Measurements from ENCODE around the gene WDFY2.

DNA sequence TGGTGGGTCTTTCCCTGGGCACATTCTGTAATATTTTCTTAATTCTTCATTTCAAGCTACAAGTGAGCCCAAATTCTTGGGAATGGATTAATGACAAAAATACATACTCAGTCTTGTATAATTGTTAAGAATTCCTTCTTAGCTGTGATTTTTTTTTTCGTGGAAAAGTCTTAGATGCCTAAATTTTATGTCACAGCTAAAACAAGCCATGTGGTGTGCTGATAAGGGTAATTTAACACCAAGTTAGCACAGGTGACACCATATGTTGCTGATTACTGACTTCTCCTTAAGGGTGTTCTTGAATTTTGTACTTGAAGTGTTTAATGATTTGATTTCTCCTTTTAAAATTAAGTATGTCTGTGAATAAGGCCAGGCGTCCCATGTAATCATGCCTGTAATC, 29.3 kb downstream of the WDFY2 start:
- TF ChIP-seq, protein P1, sequence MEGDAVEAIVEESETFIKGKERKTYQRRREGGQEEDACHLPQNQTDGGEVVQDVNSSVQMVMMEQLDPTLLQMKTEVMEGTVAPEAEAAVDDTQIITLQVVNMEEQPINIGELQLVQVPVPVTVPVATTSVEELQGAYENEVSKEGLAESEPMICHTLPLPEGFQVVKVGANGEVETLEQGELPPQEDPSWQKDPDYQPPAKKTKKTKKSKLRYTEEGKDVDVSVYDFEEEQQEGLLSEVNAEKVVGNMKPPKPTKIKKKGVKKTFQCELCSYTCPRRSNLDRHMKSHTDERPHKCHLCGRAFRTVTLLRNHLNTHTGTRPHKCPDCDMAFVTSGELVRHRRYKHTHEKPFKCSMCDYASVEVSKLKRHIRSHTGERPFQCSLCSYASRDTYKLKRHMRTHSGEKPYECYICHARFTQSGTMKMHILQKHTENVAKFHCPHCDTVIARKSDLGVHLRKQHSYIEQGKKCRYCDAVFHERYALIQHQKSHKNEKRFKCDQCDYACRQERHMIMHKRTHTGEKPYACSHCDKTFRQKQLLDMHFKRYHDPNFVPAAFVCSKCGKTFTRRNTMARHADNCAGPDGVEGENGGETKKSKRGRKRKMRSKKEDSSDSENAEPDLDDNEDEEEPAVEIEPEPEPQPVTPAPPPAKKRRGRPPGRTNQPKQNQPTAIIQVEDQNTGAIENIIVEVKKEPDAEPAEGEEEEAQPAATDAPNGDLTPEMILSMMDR (conservative IDR thresholded peaks at IDR 0.05; ENCODE audit: low read depth, low read length) = no peak
- no peak for TF ChIP-seq EZH2 (IDR thresholded peaks at IDR 0.05; ENCODE audit: borderline replicate concordance, low read depth, low read length, poor library complexity, severe bottlenecking)
